Common myeloid progenitor, CD34-positive (primary cell): Measurements from ENCODE around the gene MRO.

Experiments
- CTCF ChIA-PET: fragments of 350-600 bp; sonication (Branson Sonifier 250); formaldehyde crosslinking; loops from one replicate; lab custom pipeline; 2021; ENCODE audit warnings: antibody characterized with exemption; lab: Charles Lee
- POLR2A ChIA-PET: fragments of 350-600 bp; sonication (Branson Sonifier 250); formaldehyde crosslinking; loops from one replicate; lab custom pipeline; 2021; ENCODE audit warnings: antibody characterized with exemption; lab: Charles Lee
- DNase-seq, 3 donors: peaks; one replicate each; pipeline versions ENCODE4 v3.0.0 to v3.0.0-alpha.2; 2013
- H3K27ac ChIP-seq, 2 experiments: 1 replicate in 1 of 2; 2 replicates in 1 of 2; pipeline ENCODE4 v1.7.0; 2013; ENCODE audit warnings: inconsistent platforms in 2 of 2, low read length in 2 of 2, mild to moderate bottlenecking in 2 of 2, low read depth in 1 of 2, moderate library complexity in 1 of 2; ENCODE audit not compliant: severe bottlenecking in 2 of 2, insufficient read depth in 1 of 2, poor library complexity in 1 of 2
- H3K27me3 ChIP-seq, 5 experiments: replicated peaks in 2 of 5; 1 replicate in 3 of 5; 2 replicates in 2 of 5; pipeline versions ENCODE4 v1.6.1 to v1.7.0; 2013; ENCODE audit warnings: low read length in 4 of 5, mild to moderate bottlenecking in 2 of 5, moderate library complexity in 2 of 5, inconsistent platforms in 1 of 5; ENCODE audit not compliant: insufficient read depth in 5 of 5, control insufficient read depth in 4 of 5
- H3K36me3 ChIP-seq, 4 experiments: 1 replicate in 2 of 4; 2 replicates in 2 of 4; pipeline versions ENCODE4 v1.6.1 to v1.7.0; 2013; ENCODE audit warnings: low read length in 3 of 4, control low read depth in 1 of 4, mild to moderate bottlenecking in 1 of 4; ENCODE audit not compliant: control insufficient read depth in 4 of 4, insufficient read depth in 4 of 4
- H3K4me1 ChIP-seq, 4 experiments: 1 replicate in 3 of 4; 2 replicates in 1 of 4; pipeline versions ENCODE4 v1.6.1 to v1.7.1; 2013; ENCODE audit warnings: low read length in 3 of 4, mild to moderate bottlenecking in 3 of 4, control low read depth in 1 of 4, inconsistent platforms in 1 of 4, moderate library complexity in 1 of 4; ENCODE audit not compliant: control insufficient read depth in 4 of 4, insufficient read depth in 4 of 4; ENCODE audit errors: control extremely low read depth in 1 of 4
- H3K4me3 ChIP-seq, 7 experiments: 1 replicate in 4 of 7; 2 replicates in 3 of 7; pipeline versions ENCODE4 v1.5.1 to v1.7.0; 2013; ENCODE audit warnings: mild to moderate bottlenecking in 7 of 7, low read length in 6 of 7, moderate library complexity in 6 of 7, inconsistent platforms in 2 of 7, low read depth in 2 of 7, control low read depth in 1 of 7; ENCODE audit not compliant: insufficient read depth in 4 of 7, control insufficient read depth in 1 of 7; ENCODE audit errors: extremely low read depth in 1 of 7
- H3K9me3 ChIP-seq, 5 experiments: 1 replicate in 4 of 5; 2 replicates in 1 of 5; pipeline versions ENCODE4 v1.6.1 to v1.7.1; 2013; ENCODE audit warnings: low read length in 4 of 5, mild to moderate bottlenecking in 2 of 5, inconsistent platforms in 1 of 5, low read depth in 1 of 5, moderate library complexity in 1 of 5; ENCODE audit not compliant: control insufficient read depth in 4 of 5, insufficient read depth in 2 of 5; ENCODE audit errors: control extremely low read depth in 1 of 5
- WGBS: methylation state at CpG from one replicate; pipeline ENCODE4 v1.1.5; 2013; ENCODE audit not compliant: insufficient coverage; 5-methylcytosine and 5-hydroxymethylcytosine counted together

The MRO gene

DNA sequence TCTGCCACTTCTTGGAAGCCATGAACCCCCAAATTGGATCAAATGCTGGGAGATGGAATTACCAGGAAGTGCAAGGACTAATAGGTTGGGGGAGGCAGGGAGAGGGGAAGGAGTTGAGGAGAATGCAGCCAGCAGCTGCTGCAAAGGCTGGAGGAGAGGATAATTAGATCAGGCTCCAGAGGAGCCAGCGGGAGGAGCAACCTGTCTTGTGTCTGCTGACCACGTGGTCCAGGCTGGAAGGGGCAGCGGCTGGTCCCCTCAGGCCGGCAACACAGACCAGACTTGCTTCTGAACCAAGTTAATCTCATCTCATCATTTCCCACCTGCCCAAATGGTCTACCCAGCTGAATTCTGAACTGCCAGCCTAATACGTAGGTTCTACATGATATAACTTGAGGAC, 68.3 kb downstream of the MRO start:
- Histone ChIP-seq H3K27me3 (peaks cover 0 to 16% (median 10%) of the 10 kb centered on the region in 5 experiments), H3K27ac (no peak overlapping the region), H3K36me3 (no peaks in the 10 kb centered on the region), H3K4me1 (no peaks in the 10 kb centered on the region), H3K4me3 (no peak overlapping the region), H3K9me3 (no peaks in the 10 kb centered on the region)
- ChIA-PET POLR2A (no interaction called here), CTCF (no interaction called here)
- WGBS: 57% methylated on average over 5 of the region's 5 CpGs
- no peak for DNase-seq

DNA sequence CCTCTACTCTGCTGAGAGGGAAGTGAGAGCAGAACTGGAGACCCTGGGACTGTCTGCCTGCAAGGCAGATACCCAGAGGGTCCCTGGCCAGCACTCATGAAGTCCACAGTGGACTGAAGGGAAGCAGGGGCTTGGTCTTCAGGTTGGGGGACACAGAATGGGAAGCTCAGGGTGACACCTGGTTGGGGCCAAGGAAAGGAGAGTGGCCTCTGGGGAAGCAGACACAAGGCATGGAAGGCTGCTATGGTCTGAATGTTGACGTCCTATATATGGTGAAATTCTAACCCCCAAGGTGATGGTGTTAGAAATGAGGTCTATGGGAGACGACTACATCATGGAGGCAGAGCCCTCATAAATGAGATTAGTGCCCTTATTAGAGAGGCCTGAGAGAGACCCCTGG, 69.3 kb downstream of the MRO start:
- Histone ChIP-seq H3K27ac (no peak overlapping the region), H3K27me3 (peaks cover 0 to 16% (median 10%) of the 10 kb centered on the region in 5 experiments), H3K4me1 (no peaks in the 10 kb centered on the region), H3K9me3 (no peaks in the 10 kb centered on the region), H3K4me3 (no peak overlapping the region), H3K36me3 (no peaks in the 10 kb centered on the region)
- no peak for DNase-seq
- CTCF ChIA-PET: no interaction called here
- WGBS: 94% methylated on average over 2 of the region's 2 CpGs
- POLR2A ChIA-PET: no interaction called here

DNA sequence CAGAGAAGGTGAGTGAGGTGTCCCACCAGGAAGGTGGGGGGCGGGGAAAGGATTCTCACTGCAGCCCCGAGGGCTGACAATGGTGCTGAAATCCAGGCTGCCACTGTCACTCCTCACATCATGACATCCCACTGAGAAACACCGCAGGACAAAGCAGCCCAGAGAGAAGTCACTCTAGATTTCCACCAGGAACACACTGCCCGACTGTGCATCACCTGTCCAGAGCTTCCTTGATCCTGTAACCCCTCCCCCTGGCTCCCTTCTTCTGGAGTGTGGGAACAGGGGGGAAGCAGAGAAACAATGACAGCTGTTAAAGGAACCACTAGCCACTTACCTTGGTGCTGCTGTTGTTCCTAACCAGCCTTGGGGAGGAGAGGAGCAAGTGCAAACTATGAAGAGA, 69.9 kb downstream of the MRO start:
- H3K9me3 ChIP-seq: no peaks in the 10 kb centered on the region
- H3K4me3 ChIP-seq: no peak overlapping the region
- no peak overlapping the region for H3K27ac ChIP-seq
- ChIA-PET CTCF (no interaction called here), POLR2A (no interaction called here)
- DNase-seq: no peak
- 59% methylated on average over 2 of the region's 4 CpGs for WGBS
- H3K27me3 ChIP-seq: peaks cover 0 to 16% (median 10%) of the 10 kb centered on the region in 5 experiments
- no peaks in the 10 kb centered on the region for H3K36me3 ChIP-seq
- H3K4me1 ChIP-seq: no peaks in the 10 kb centered on the region

GRCh38 chr18:50749421-50749820, 70.4 kb downstream of the MRO start:
- Histone ChIP-seq H3K36me3 (no peaks in the 10 kb centered on the region), H3K27me3 (peaks cover 0 to 14% (median 10%) of the 10 kb centered on the region in 5 experiments), H3K9me3 (peaks cover 0 to 2% (median 0%) of the 10 kb centered on the region in 5 experiments), H3K4me1 (no peaks in the 10 kb centered on the region), H3K4me3 (no peak overlapping the region), H3K27ac (no peak overlapping the region)
- POLR2A ChIA-PET: no interaction called here
- DNase-seq: no peak
- 79% methylated on average over 4 of the region's 5 CpGs for WGBS
- CTCF ChIA-PET: no interaction called here

DNA sequence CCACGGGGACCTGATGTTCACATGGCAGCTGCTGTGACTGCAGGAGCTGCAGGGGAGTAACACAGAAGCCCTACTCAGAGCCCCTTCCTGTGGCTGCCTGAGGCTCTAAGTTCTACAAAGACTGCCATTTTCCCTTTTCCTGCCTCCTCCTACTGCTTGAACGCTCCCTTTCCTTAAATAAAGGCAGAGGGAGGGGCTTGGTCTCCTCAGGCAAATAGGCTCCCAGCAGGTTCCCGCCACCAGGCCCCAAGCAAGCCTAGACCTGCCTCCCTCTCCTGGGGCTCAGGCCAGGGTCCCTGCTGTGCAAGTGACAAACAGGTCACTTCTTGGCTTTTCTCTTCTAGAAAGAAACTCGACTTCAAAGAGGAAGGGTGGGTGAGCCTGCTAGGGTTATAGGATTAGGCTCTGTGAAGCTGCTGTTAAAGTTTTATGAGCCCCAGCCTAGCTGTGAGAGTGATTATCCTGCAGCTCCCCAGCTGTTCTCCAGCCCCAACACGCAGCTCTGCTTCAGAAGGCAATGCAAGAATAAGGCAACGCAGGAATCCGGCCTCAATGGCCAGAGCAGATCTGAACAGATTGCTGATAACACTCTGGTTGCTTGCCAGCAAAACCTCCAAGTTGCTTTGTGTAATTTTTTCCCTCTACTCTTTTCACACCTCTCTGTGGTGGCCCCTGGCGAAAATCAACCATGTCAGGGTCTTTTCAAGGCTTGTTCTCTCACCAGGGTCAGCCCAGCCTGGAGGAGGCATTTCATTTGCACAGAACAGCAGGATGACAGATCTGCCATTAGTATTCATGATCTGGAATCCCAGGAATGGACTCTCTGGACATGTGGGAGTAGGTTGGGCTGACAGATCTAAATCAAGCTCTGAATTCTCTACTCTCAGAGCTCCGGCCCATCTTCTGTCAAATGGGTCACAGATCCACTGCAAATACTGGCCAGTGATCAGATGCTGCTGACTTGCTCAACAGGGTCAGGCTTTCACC, 71.3 kb downstream of the MRO start:
- H3K27ac ChIP-seq: no peak overlapping the region
- H3K27me3 ChIP-seq: peaks cover 0 to 14% (median 10%) of the 10 kb centered on the region in 5 experiments
- ChIA-PET CTCF (no interaction called here), POLR2A (no interaction called here)
- no peak for DNase-seq
- 74% methylated on average over 7 of the region's 9 CpGs for WGBS
- peaks cover 0 to 3% (median 0%) of the 10 kb centered on the region in 5 experiments for H3K9me3 ChIP-seq
- no peaks in the 10 kb centered on the region for H3K4me1 ChIP-seq
- no peak overlapping the region for H3K4me3 ChIP-seq
- no peaks in the 10 kb centered on the region for H3K36me3 ChIP-seq

- ChIA-PET CTCF (no interaction called here), POLR2A (no interaction called here)
- H3K36me3 ChIP-seq: no peaks in the 10 kb centered on the region
- 100% methylated on average over 1 of the region's 1 CpG for WGBS
- H3K27me3 ChIP-seq: peaks cover 0 to 11% (median 10%) of the 10 kb centered on the region in 5 experiments
- no peak overlapping the region for H3K4me3 ChIP-seq
- no peak for DNase-seq
- H3K4me1 ChIP-seq: no peaks in the 10 kb centered on the region
- no peak overlapping the region for H3K27ac ChIP-seq
- peaks cover 0 to 7% (median 0%) of the 10 kb centered on the region in 5 experiments for H3K9me3 ChIP-seq
These were observed 72.0 kb downstream of the MRO start for GRCh38 chr18:50747849-50748242.

DNA sequence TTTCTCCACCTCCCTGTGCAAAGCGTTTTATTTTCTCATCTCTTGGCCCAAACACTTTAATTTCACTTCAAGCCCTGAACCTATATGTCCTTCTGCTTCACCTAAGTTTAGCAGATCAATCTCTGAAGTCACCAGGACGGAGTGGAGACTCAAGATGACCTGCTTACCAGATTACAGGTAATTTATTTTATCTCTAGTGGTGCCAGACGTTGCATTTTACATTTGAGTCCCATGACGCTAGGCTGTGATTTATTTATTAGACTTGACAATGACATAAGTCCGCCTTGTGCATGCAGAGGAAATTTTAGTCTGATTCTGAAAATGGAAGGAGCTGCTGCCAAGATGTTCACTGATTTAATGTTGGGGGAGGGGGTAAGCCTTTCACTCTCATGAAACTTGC, 73.9 kb downstream of the MRO start:
- Histone ChIP-seq H3K4me1 (no peaks in the 10 kb centered on the region), H3K27ac (no peak overlapping the region), H3K9me3 (peaks cover 0 to 7% (median 0%) of the 10 kb centered on the region in 5 experiments), H3K27me3 (peaks cover 0 to 9% (median 5%) of the 10 kb centered on the region in 5 experiments), H3K4me3 (no peak overlapping the region), H3K36me3 (no peaks in the 10 kb centered on the region)
- WGBS: 86% methylated on average over 5 of the region's 5 CpGs
- ChIA-PET CTCF (no interaction called here), POLR2A (no interaction called here)
- no peak for DNase-seq
